Measurements from ENCODE around the gene ZFP2.
"Not testable (repeated sequence)": the region's sequence is repeated elsewhere in the genome, so short reads cannot be mapped to it uniquely, and the experiment has no call there.

The ZFP2 gene

GRCh38 chr5:178883115-178883694 is 12.5 kb upstream of the ZFP2 start:
- not testable (repeated sequence) for H2AK5ac ChIP-seq (ENCODE audit: low read length); H3K27ac ChIP-seq (ENCODE audit: low read depth, low read length); H3K23ac ChIP-seq (ENCODE audit: low read length); H3K27me3 ChIP-seq (ENCODE audit: insufficient read depth, low read length, poor library complexity); H2BK5ac ChIP-seq (ENCODE audit: low read length); H2BK15ac ChIP-seq (replicated peaks; ENCODE audit: low read depth); H3K36me3 ChIP-seq (ENCODE audit: control insufficient read depth, insufficient read depth, low read length); H3K4ac ChIP-seq (ENCODE audit: low read depth, low read length); H4K8ac ChIP-seq (ENCODE audit: low read depth, low read length); H3K9ac ChIP-seq (ENCODE audit: low read length); H3K4me3 ChIP-seq (ENCODE audit: low read length); H3K18ac ChIP-seq (ENCODE audit: low read length); H3K79me1 ChIP-seq (ENCODE audit: low read length); H3K4me1 ChIP-seq (ENCODE audit: control insufficient read depth, low read depth, low read length); H3K79me2 ChIP-seq (ENCODE audit: control insufficient read depth, insufficient read depth, low read length); H3K56ac ChIP-seq (ENCODE audit: low read length); H2BK120ac ChIP-seq (ENCODE audit: low read depth, low read length); H4K5ac ChIP-seq (ENCODE audit: low read length); H3K4me2 ChIP-seq (ENCODE audit: low read length)
- WGBS (ENCODE audit: extremely low coverage, insufficient coverage, low lambda C conversion rate), result no CpG with 5 or more reads among the region's 4 CpGs
- peak; percentile 14 for DNase-seq

GRCh38 chr5:178883815-178884430 is 11.8 kb upstream of the ZFP2 start:
- Histone ChIP-seq H4K5ac (ENCODE audit: low read length) (no peak overlapping the region), H3K18ac (ENCODE audit: low read length) (no peak overlapping the region), H3K79me2 (ENCODE audit: control insufficient read depth, insufficient read depth, low read length) (no peaks in the 10 kb centered on the region), H2BK5ac (ENCODE audit: low read length) (no peak overlapping the region), H3K56ac (ENCODE audit: low read length) (no peak overlapping the region), H3K4me3 (ENCODE audit: low read length) (peak overlapping the region; percentile 16), H3K23ac (ENCODE audit: low read length) (no peak overlapping the region), H3K4me1 (ENCODE audit: control insufficient read depth, low read depth, low read length) (no peaks in the 10 kb centered on the region), H2BK15ac (replicated peaks; ENCODE audit: low read depth) (no peak overlapping the region), H3K9ac (ENCODE audit: low read length) (no peak overlapping the region), H3K27me3 (ENCODE audit: insufficient read depth, low read length, poor library complexity) (no peaks in the 10 kb centered on the region), H3K4me2 (ENCODE audit: low read length) (no peak overlapping the region), H3K79me1 (ENCODE audit: low read length) (no peaks in the 10 kb centered on the region), H3K27ac (ENCODE audit: low read depth, low read length) (no peak overlapping the region), H2AK5ac (ENCODE audit: low read length) (no peak overlapping the region), H3K36me3 (ENCODE audit: control insufficient read depth, insufficient read depth, low read length) (peaks cover 7% of the 10 kb centered on the region), H3K4ac (ENCODE audit: low read depth, low read length) (no peak overlapping the region), H2BK120ac (ENCODE audit: low read depth, low read length) (no peak overlapping the region), H4K8ac (ENCODE audit: low read depth, low read length) (no peak overlapping the region)
- no CpG with 5 or more reads among the region's 6 CpGs for WGBS (ENCODE audit: extremely low coverage, insufficient coverage, low lambda C conversion rate)
- no peak for DNase-seq

GRCh38 chr5:178899289-178899688 is 3.6 kb downstream of the ZFP2 start:
- H2AK5ac ChIP-seq (ENCODE audit: low read length), result no peak overlapping the region
- no peak overlapping the region for H3K4ac ChIP-seq (ENCODE audit: low read depth, low read length)
- H3K4me2 ChIP-seq (ENCODE audit: low read length), result no peak overlapping the region
- H3K79me1 ChIP-seq (ENCODE audit: low read length), result no peaks in the 10 kb centered on the region
- H3K36me3 ChIP-seq (ENCODE audit: control insufficient read depth, insufficient read depth, low read length), result no peaks in the 10 kb centered on the region
- no peak overlapping the region for H2BK120ac ChIP-seq (ENCODE audit: low read depth, low read length)
- no peak overlapping the region for H4K8ac ChIP-seq (ENCODE audit: low read depth, low read length)
- H3K23ac ChIP-seq (ENCODE audit: low read length), result no peak overlapping the region
- H3K79me2 ChIP-seq (ENCODE audit: control insufficient read depth, insufficient read depth, low read length), result no peaks in the 10 kb centered on the region
- no peak overlapping the region for H3K18ac ChIP-seq (ENCODE audit: low read length)
- no peak overlapping the region for H3K9ac ChIP-seq (ENCODE audit: low read length)
- no peak overlapping the region for H2BK15ac ChIP-seq (replicated peaks; ENCODE audit: low read depth)
- no peak overlapping the region for H2BK5ac ChIP-seq (ENCODE audit: low read length)
- no peak overlapping the region for H3K56ac ChIP-seq (ENCODE audit: low read length)
- WGBS (ENCODE audit: extremely low coverage, insufficient coverage, low lambda C conversion rate), result no CpG with 5 or more reads among the region's 5 CpGs
- no peaks in the 10 kb centered on the region for H3K4me1 ChIP-seq (ENCODE audit: control insufficient read depth, low read depth, low read length)
- no peak overlapping the region for H3K4me3 ChIP-seq (ENCODE audit: low read length)
- H3K27me3 ChIP-seq (ENCODE audit: insufficient read depth, low read length, poor library complexity), result no peaks in the 10 kb centered on the region
- no peak overlapping the region for H3K27ac ChIP-seq (ENCODE audit: low read depth, low read length)
- no peak overlapping the region for H4K5ac ChIP-seq (ENCODE audit: low read length)
- no peak for DNase-seq

DNA sequence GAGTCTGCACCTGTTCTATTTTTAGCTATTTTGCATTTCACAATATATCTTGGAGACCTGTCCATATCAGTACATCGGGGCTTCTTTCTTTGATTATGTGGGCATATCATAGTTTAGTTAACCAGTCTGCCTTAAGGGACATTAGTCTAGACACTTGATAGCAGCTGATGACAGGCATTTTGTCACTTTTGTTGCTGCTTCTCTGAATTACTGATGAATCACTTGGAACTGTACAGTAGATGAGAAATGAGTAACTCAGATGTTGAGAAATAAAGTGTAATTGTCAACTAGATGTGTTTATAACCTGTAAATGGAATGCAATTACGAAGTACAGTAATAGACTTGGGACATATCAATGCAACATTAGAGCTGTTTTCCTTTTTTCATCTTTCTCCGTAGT is 7.1 kb downstream of the ZFP2 start:
- Histone ChIP-seq H3K56ac (ENCODE audit: low read length) (no peak overlapping the region), H3K4me1 (ENCODE audit: control insufficient read depth, low read depth, low read length) (no peaks in the 10 kb centered on the region), H3K4ac (ENCODE audit: low read depth, low read length) (no peak overlapping the region), H3K4me2 (ENCODE audit: low read length) (no peak overlapping the region), H2AK5ac (ENCODE audit: low read length) (no peak overlapping the region), H3K18ac (ENCODE audit: low read length) (no peak overlapping the region), H3K4me3 (ENCODE audit: low read length) (no peak overlapping the region), H3K27me3 (ENCODE audit: insufficient read depth, low read length, poor library complexity) (no peaks in the 10 kb centered on the region), H3K23ac (ENCODE audit: low read length) (no peak overlapping the region), H3K79me2 (ENCODE audit: control insufficient read depth, insufficient read depth, low read length) (no peaks in the 10 kb centered on the region), H2BK120ac (ENCODE audit: low read depth, low read length) (no peak overlapping the region), H3K9ac (ENCODE audit: low read length) (no peak overlapping the region), H3K36me3 (ENCODE audit: control insufficient read depth, insufficient read depth, low read length) (no peaks in the 10 kb centered on the region), H2BK15ac (replicated peaks; ENCODE audit: low read depth) (no peak overlapping the region), H2BK5ac (ENCODE audit: low read length) (no peak overlapping the region), H4K5ac (ENCODE audit: low read length) (no peak overlapping the region), H4K8ac (ENCODE audit: low read depth, low read length) (no peak overlapping the region), H3K79me1 (ENCODE audit: low read length) (no peaks in the 10 kb centered on the region), H3K27ac (ENCODE audit: low read depth, low read length) (no peak overlapping the region)
- no CpG with 5 or more reads among the region's 3 CpGs for WGBS (ENCODE audit: extremely low coverage, insufficient coverage, low lambda C conversion rate)
- DNase-seq, result no peak

- no peak overlapping the region for H3K9ac ChIP-seq (ENCODE audit: low read length)
- WGBS (ENCODE audit: extremely low coverage, insufficient coverage, low lambda C conversion rate), result no CpG with 5 or more reads among the region's 11 CpGs
- H3K18ac ChIP-seq (ENCODE audit: low read length), result no peak overlapping the region
- no peak overlapping the region for H2BK120ac ChIP-seq (ENCODE audit: low read depth, low read length)
- H3K56ac ChIP-seq (ENCODE audit: low read length), result no peak overlapping the region
- H2AK5ac ChIP-seq (ENCODE audit: low read length), result no peak overlapping the region
- H2BK5ac ChIP-seq (ENCODE audit: low read length), result no peak overlapping the region
- DNase-seq, result peak; percentile 6
- H2BK15ac ChIP-seq (replicated peaks; ENCODE audit: low read depth), result no peak overlapping the region
- no peaks in the 10 kb centered on the region for H3K4me1 ChIP-seq (ENCODE audit: control insufficient read depth, low read depth, low read length)
- no peaks in the 10 kb centered on the region for H3K27me3 ChIP-seq (ENCODE audit: insufficient read depth, low read length, poor library complexity)
- no peak overlapping the region for H3K4ac ChIP-seq (ENCODE audit: low read depth, low read length)
- H3K79me2 ChIP-seq (ENCODE audit: control insufficient read depth, insufficient read depth, low read length), result no peaks in the 10 kb centered on the region
- H4K5ac ChIP-seq (ENCODE audit: low read length), result no peak overlapping the region
- no peak overlapping the region for H3K4me2 ChIP-seq (ENCODE audit: low read length)
- H3K23ac ChIP-seq (ENCODE audit: low read length), result no peak overlapping the region
- H3K79me1 ChIP-seq (ENCODE audit: low read length), result no peaks in the 10 kb centered on the region
- no peak overlapping the region for H4K8ac ChIP-seq (ENCODE audit: low read depth, low read length)
- H3K4me3 ChIP-seq (ENCODE audit: low read length), result peak overlapping the region; percentile 24
- H3K27ac ChIP-seq (ENCODE audit: low read depth, low read length), result no peak overlapping the region
- H3K36me3 ChIP-seq (ENCODE audit: control insufficient read depth, insufficient read depth, low read length), result no peaks in the 10 kb centered on the region
Measured at GRCh38 chr5:178931846-178932760, 36.4 kb downstream of the ZFP2 start.
